ENCODE measurements around the gene PTPRN2.

GRCh38 chr7:158247758-158248487 lies 339.7 kb downstream of the PTPRN2 start:
- TF ChIP-seq, protein P1, sequence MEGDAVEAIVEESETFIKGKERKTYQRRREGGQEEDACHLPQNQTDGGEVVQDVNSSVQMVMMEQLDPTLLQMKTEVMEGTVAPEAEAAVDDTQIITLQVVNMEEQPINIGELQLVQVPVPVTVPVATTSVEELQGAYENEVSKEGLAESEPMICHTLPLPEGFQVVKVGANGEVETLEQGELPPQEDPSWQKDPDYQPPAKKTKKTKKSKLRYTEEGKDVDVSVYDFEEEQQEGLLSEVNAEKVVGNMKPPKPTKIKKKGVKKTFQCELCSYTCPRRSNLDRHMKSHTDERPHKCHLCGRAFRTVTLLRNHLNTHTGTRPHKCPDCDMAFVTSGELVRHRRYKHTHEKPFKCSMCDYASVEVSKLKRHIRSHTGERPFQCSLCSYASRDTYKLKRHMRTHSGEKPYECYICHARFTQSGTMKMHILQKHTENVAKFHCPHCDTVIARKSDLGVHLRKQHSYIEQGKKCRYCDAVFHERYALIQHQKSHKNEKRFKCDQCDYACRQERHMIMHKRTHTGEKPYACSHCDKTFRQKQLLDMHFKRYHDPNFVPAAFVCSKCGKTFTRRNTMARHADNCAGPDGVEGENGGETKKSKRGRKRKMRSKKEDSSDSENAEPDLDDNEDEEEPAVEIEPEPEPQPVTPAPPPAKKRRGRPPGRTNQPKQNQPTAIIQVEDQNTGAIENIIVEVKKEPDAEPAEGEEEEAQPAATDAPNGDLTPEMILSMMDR (conservative IDR thresholded peaks at IDR 0.05 in 1 of 2, IDR thresholded peaks at IDR 0.05 in 1 of 2; ENCODE audit: extremely low read depth in 1 of 2, insufficient read depth in 1 of 2, low read depth in 1 of 2, low read length in 2 of 2) = no peak
- TF ChIP-seq EZH2 (IDR thresholded peaks at IDR 0.05; ENCODE audit: borderline replicate concordance, low read length) = no peak

Measured in mammary epithelial cell (primary cell).